GM19238 (cell line): ENCODE measurements around the gene CASS4.

Experiments
- DNase-seq: peaks from one replicate; pipeline ENCODE4 v3.0.0; 2011; ENCODE audit warnings: low spot score; ENCODE audit not compliant: insufficient read length

CASS4 gene

DNA sequence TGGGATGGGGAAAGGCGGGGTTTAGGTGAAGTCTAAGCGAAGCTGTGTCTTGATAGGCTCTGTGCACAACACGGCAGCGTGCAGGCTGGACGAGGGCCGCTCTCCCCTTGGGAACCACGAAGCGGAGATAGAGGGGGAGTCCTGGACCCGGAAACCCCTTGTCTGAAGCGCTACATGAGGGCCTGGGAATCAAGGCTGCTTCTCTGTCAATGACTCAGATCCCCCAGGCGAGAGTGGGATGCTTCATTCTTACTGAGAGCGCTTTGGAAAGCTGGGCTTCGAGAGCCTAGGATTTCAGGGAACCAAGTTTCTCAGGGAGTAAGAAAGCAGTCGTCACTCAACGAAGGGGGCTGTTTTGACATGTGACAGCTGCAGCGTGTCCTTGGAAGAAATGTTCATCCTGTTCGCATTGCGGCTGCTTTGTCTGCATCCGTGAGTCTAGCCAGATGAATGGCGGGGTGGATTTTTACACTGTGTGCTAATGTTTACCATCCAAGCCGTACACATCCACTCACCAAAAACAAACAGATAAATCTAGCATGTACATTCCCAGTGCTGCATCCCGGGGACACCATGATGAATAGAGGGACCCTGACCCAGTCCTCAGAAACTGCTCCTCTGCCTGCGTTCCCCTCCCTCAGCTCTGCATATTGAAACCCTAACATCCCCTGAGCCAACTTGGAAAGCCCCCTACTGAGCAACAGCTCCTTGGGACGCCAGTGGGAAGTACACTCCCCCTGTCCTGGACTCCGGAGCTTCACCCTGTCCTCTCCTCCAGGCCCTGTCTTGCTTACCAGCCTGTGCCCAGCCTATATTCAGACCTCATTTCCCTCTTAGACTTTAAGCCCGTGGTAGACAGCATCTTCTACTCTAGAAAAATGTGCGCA is 31.8 kb downstream of the CASS4 start:
- DNase-seq = no peak

DNA sequence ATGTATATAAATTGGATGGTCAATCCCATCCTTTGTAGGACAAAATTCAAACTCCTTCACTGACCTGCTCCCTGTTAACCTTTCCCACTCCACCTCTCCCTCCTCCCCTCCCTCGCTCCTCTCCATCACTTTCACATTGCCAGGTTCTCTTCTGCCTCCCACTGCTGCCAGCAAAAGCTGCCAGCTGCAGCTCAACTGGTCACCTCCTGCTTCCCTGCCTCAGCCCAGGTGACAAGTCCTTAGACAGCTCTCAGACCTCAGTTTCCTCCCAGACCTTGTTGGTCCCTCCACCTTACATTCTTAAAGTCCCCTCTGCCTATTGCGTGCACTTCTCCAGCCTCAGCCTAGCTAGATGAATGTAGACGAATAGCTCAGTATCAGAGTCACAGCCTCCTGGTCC is 33.1 kb downstream of the CASS4 start:
- DNase-seq = no peak

DNA sequence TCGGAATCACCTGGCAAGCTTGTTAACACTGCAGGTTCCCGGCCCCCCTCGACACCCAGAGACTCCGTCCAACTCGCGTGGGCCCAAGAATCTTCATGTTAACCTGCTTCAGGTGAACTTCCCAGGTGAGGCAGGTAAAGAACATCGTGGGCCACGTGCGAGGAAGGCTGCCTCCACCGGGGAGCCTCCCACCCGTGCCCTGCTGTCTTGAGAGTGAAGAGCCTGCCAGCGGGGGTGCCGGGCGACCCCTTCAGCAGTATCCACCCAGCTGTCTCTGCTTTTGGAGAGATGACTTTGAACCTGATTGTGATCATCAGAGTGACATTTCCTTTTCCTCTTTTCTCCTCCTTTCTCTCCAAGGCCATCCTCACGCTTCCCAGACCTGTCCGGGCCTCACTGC is 33.5 kb downstream of the CASS4 start:
- DNase-seq = no peak

DNA sequence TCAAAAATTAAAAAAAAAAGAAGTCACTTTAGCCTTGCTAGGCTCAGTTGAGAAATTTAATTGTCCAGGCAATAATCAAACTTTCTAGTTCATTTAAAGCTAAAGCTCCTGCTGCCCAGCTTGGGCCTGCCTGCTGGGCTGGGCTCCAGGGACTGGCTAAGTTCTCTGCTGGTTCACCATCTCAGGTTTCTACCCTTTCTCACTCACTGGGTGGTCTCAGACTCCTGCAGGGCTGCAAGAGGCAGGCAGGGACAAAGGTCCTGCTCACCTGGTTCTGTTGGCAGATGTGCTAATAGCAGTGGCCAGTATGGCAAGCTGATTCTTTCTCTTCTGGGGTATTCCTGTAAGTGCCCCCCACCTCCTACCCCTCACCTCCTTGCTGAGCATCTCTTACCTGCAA is 35.2 kb downstream of the CASS4 start:
- DNase-seq = no peak

DNA sequence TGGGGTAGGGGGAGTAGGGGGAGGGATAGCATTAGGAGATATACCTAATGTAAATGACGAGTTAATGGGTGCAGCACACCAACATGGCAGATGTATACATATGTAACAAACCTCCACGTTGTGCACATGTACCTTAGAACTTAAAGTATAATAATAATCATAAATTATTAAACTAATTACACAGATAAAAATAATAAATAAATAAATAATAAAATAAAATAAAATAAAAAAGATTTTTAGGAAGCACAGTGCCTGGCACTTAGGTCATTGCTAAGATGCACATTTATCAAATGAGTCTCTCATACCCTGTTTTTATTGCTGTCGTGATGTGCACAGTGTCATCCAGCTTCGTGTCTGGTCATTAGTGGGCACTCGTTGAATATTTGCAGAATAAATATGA is 37.4 kb downstream of the CASS4 start:
- no peak for DNase-seq

DNA sequence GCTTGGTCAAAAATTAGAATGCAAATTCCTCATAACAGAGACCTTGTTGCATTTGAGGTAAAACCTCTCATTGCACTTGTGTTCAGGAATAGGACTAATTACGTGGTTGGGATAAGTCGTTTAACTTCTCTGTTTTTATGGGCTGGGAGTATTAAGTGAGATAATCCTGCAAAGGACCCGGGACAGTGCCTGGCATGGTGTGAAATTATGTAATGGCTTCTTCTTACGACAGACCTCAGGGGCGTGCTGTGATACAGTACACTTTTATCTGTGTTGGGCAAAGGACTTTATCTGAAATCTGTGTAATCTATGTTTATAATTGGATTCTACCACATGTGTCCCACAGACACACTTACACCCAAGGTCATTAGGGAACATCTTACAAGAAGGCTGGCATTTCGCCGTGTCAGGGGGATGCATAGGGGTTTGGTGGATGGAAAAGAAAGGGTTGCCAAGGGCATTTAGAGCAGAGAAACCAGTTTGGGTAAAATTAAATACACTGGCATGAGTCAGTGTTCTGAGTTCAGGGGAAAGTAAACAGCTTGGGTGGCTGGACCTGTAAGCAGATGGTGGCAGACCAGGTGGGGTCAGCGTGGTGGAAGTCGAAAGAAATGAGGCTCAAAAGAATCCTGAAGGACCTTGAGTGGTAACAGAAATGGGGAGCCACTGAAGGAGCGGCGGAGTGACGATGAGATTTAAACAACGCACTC is 39.2 kb downstream of the CASS4 start:
- DNase-seq = no peak

DNA sequence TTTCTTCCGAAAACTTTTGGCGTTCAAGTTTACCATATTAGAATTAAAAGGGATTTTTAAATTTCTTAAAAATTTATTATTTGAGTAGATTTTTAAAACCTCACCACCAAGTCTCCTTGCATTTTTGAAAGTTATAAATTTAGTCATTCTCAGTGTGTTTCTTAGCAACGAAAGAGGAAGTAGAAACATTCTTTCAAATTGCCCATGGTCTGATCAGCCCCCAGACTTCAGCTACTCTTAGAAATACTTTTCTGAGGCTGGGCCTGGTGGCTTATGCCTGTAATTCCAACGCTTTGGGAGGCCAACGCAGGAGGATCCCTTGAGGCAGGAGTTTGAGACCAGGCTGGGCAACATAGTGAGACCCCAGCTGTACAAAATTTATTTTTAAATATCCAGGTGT is 41.3 kb downstream of the CASS4 start:
- DNase-seq = peak; percentile 28

DNA sequence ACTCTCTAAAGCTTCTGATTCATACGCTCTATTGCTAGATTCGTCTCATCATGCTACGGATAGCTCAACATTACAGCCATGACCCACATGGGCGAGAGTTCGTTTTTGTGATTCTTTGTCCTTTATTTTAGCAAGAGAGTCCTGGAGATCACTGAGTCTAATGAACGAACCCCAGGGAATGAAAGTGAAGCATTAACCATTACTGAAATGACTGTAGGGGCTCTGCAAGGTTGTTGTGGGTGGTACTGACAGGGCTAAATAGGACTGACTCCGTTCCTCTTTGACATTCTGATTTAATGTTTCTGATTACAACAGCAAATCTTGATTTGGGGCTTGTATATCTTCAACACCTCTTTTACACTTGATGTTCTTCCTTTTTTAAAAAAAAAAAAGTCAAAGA is 42.7 kb downstream of the CASS4 start:
- peak; percentile 22 for DNase-seq

DNA sequence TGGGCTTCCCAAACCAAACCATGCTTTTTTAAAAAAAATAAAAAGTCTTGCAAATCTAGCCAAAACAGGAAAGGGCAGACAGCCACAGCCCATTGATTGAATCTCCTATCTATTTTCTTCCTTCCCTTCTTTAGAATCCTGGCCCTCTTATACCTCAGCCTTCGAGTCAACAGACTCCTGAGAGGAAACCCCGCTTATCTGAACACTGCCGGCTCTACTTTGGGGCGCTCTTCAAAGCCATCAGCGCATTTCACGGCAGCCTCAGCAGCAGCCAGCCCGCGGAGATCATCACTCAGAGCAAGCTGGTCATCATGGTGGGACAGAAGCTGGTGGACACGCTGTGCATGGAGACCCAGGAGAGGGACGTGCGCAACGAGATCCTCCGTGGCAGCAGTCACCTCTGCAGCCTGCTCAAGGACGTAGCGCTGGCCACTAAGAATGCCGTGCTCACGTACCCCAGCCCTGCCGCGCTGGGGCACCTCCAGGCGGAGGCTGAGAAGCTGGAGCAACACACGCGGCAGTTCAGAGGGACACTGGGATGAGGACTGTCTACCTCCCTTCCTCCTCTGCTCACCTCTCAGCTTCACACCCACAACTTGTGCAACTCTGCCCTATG is 46.3 kb downstream of the CASS4 start:
- DNase-seq = no peak

DNA sequence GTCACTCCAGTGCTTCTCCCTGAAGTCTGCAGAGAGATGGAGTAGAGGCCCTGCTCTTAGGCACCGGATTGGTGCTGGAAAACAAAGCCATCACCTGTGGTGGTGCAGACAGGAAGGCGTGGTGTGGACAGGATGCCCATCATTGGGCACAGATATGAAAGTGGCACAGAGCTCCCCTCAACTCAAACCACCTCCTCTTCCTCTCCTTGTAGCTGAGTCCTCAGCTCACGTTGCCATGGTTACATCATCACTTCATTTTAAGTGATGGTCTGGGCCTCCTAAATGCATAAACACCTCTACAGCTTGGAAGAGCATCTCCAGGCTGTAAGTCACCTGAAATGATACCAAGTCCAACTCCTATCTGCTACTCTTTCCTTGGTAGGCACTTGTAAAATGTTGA is 48.4 kb downstream of the CASS4 start:
- DNase-seq = no peak

DNA sequence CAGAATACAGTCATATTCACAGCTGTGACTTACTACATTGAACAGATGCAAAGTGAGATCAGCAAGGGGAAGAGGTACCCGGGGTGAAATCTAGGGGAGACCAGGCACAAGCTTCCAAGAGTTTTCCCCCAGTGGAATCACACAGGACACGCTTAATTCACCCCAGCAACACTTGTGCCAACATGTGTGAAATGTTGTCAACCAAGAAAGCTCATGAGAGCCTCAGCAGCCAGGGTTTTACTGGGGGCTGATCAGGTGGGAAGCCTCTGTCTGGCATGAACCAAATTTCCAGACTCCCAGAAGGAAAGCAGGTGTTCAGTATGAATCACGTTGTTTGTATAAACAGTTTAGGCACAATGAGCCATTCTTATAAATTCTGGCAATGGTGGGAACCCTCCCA is 49.5 kb downstream of the CASS4 start:
- DNase-seq = no peak

DNA sequence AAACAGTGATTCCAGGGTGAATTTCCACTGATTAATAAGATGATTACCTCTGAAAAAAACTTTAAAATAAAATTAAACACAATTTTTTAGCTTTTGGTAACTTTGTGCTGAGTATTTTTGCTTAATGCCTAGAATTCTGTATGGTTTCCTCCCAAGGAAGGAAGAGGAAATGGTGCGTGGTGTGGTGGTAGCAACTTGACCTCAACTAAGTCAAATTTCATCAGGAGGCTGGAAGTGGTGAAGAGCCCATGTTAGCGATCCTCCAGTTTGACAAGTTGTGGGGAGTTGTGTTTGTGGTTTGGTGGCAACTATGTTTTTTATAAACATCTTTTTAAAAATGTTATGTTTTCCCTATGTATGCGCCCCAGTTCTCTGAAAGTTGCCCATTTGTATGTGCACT is 51.4 kb downstream of the CASS4 start:
- DNase-seq = no peak

DNA sequence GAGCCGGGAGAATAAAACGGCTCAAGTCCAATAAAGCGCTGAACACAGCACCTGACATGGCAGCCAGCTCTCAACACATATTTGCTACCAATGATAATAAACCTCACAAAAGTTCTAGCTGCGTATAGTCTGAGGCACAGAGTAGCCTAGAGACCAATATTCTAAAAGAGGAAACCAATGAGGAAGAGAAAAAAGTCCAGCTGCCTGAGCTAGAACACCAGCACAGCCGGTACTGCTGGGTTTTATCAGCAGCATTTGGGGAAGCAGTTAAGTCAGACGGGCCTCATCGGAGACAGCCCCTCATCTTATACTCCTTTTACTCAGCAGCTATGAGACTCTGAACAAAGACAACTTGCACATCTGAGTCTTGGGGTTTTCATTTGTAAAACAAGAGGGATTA is 53.9 kb downstream of the CASS4 start:
- DNase-seq = no peak

DNA sequence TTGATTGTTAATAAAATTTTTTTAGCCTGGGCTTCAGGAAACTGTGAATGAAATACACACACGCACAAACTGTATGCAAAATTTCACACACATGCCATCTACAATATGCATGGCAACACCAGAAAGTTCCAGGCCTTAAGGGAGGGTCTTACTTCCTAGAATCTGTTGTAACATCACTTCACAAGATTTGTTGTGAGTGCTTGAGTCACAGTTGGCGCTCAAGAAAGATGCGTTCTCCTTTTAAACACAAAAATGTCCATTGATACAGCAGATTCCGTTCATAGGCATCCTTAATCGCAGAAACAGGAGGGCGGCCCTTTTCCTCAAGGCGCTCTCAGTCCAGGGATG is 55.9 kb downstream of the CASS4 start:
- no peak for DNase-seq

DNA sequence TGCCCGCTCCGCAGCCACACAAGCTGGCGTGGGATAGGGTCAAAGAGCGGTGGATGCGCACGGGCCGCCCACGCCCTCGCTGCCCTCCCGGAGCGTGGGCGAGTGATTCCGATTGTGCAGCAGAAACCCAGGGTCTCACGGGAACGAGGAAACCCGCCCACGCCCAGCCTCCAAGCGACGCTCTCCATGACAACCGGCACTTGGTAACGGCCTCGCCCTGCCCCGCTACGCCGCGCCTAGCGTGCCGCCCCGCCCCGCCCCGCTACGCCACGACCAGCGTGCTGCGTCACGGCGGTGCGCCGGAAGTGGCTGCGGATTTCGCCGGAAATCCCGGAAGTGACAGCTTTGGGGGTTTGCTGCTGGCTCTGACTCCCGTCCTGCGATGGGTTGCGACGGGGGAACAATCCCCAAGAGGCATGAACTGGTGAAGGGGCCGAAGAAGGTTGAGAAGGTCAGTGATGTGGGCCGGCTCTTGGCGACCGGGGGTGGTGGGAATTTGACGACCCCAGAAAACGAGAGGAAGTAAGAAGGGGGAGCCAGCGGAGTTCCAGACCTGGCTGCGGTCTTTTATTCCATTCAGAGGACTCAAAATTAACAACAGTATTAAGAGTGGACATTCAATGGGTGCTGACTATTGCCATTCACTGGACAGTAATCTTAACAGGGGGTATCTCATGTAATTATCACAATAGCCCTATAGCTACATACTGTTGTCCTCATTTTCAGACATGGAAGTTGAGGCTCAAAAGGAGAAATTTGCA is 56.4 kb downstream of the CASS4 start, which contains the start of gene RTF2:
RTF2 (plus strand) TSS at position 312 of the 761 bp plus-strand sequence; CDS start at position 383, 71 bp downstream.
- DNase-seq = peak; percentile 77

DNA sequence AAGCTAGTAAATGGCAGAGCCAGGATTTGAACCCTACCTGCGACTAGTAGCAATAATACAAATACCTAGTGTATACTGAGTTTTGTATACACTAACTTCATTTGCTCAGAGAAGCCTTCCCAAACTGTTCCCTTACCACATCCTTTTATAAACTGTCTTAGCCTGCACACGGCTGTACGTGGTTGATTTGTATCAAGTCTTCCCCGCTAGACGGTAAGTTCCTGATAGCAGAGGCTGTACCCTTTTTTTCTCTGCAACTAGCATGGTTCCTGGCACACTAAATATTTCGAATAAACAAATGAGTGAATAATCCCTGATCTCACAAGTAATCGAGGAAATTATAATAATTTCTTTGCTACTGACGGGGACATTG is 57.0 kb downstream of the CASS4 start:
- DNase-seq = no peak

DNA sequence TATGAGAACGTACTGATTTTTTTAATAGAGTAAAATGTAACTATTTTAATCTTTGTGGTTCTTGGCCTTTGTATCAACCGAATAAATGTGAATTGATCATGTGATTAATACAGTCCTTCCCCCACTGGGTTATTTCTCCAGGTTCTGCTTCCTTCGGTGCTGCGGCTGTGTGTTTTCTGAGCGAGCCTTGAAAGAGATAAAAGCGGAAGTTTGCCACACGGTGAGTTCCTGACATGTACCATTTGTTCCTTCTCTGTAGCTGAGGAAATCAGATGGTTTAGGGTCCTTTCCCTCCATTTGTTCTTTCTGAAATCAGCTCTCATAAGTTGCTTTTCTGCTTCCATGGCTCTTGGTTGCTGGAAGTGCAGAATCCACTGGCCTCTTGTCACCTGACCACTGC is 71.9 kb downstream of the CASS4 start:
- no peak for DNase-seq

DNA sequence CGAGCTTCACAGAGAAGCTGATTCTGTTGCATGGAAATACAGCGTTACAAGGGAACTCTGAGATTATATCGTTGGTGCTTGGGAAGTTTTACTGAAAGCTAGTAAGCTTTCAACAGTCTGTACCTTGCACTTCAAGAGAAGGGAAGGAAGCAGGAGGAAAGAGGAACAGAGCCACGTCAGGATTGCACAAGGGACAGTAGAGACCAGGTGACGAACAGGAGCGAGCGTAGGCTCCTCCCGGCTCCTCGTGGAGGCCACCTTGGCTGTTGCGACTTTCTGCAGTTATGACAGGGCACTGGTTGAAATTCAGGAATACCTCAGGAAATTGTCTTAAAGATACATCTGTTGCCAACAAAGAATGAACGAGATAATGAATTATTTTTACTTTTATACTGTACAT is 75.2 kb downstream of the CASS4 start:
- DNase-seq = no peak

DNA sequence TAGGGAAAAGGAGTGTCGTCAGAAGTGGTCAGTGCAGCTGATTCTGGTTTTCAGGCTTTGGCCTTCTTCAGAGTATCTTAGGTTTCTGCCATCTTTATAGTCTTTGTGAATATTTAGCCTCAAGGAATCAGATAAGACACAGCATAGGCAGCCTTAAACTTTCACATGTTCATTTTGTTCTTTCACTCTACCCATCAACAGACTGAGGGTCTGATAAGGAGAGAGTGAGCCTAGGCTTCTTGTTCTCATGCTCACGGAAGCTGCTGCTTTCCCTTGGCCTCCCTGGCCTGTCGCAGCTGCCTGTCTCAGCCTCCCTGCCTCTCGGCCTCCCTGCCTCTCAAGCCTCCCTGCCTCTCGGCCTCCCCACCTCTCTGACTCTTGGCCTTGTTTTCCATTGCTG is 76.5 kb downstream of the CASS4 start:
- no peak for DNase-seq

DNA sequence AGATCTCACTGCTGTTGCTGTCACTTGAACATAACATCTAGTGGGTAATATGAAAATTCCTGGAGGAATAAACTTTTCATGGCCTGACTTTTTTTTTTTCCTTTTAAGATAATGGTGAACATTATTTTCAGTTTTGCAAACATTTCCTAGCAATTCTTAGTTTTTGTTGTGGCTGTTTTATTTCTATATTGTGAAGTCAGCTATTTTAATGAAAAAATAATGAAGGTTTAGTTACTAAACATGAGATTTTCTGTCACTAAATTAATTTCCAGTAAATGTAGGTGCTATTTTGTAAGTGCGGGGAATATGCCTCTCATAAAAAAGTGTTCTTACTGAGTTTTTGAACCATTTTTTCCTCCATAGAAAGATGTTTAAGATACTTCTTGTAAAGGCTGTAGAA is 89.1 kb downstream of the CASS4 start:
- DNase-seq = no peak

DNA sequence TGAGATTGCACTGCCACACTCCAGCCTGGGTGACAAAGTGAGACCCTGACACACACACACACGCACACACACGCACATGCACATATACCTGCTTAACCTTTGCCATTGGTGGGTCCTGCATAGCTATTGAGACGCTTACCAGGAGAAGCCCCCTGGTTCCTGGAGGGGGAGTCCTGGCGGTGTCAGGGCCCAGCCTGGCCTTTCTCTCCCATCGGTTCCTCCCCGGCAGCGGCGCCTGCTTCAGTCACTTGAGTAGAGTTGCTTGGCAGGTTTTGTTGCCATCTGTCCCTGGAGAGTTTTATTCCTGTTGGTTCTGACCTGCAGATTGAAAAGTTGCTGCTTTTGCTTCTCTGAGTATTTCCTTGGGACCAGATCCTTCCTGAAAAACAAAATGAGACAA is 91.9 kb downstream of the CASS4 start:
- no peak for DNase-seq
